ENCODE measurements around the gene CCDC157. TPM values are rescaled to one million over a fixed set of nuclear protein-coding genes. Genes with fewer than 3 reads are reported as not detected.
A peak's percentile ranks its signal among the peaks of the same experiment; 100 is the strongest.

Gene CCDC157
- total and polyA plus RNA-seq, 12 donors: 0.48 to 9.9 (median 2.8) TPM

GRCh38 chr22:30323246-30323645, 33.6 kb upstream of the CCDC157 start:
- Histone ChIP-seq H3K4me3 (no peak overlapping the region), H3K9me3 (replicated peaks in 1 of 3) (no peaks in the 10 kb centered on the region), H3K27me3 (no peaks in the 10 kb centered on the region), H3K27ac (no peak overlapping the region), H3K36me3 (replicated peaks in 1 of 2) (no peaks in the 10 kb centered on the region), H3K4me1 (replicated peaks in 1 of 2) (peaks cover 35 to 83% of the 10 kb centered on the region in 2 donors)
- TF ChIP-seq POLR2A (IDR thresholded peaks at IDR 0.05) (no peak), CTCF (IDR thresholded peaks at IDR 0.05) (no peak)
- 92 to 100% (median 94%) methylated on average over 3 of the region's 3 CpGs for WGBS, 4 donors
- DNase-seq: no peak
- intact Hi-C loops (cut with DNase I): no loop called here

GRCh38 chr22:30324014-30324730, 32.6 kb upstream of the CCDC157 start:
- peak overlapping the region; percentile 35 to 91 (median 81) for H3K27ac ChIP-seq
- intact Hi-C loops (cut with DNase I): no loop called here
- H3K4me1 ChIP-seq (replicated peaks in 1 of 2): peaks cover 34 to 73% of the 10 kb centered on the region in 2 donors
- WGBS, 4 donors: 31 to 38% (median 36%) methylated on average over 7 to 8 of the region's 8 CpGs
- no peak for TF ChIP-seq CTCF (IDR thresholded peaks at IDR 0.05)
- no peak for TF ChIP-seq POLR2A (IDR thresholded peaks at IDR 0.05)
- peak overlapping the region in 1 of 4 donors; percentile 92 for H3K4me3 ChIP-seq
- H3K27me3 ChIP-seq: no peaks in the 10 kb centered on the region
- H3K9me3 ChIP-seq (replicated peaks in 1 of 3): no peaks in the 10 kb centered on the region
- DNase-seq: no peak
- H3K36me3 ChIP-seq (replicated peaks in 1 of 2): no peaks in the 10 kb centered on the region

- DNase-seq: peak; percentile 60 to 86 (median 78)
- WGBS, 4 donors: 31 to 49% (median 41%) methylated on average over 4 to 5 of the region's 5 CpGs
- intact Hi-C loops (cut with DNase I): loop anchor here in 1 of 2 donors (5.0 kb wide), 1 partner anchor 38 kb away; the partner anchor contains the start of gene CASTOR1
- Histone ChIP-seq H3K4me1 (replicated peaks in 1 of 2) (peaks cover 34 to 63% of the 10 kb centered on the region in 2 donors), H3K9me3 (replicated peaks in 1 of 3) (no peaks in the 10 kb centered on the region), H3K36me3 (replicated peaks in 1 of 2) (no peaks in the 10 kb centered on the region), H3K27me3 (no peaks in the 10 kb centered on the region), H3K4me3 (peak overlapping the region in 3 of 4 donors; percentile 60 to 92 (median 66)), H3K27ac (peak overlapping the region; percentile 35 to 91 (median 81))
- TF ChIP-seq CTCF (IDR thresholded peaks at IDR 0.05) (no peak), POLR2A (IDR thresholded peaks at IDR 0.05) (peak in 1 of 2 donors; percentile 43)
Observed at GRCh38 chr22:30325065-30325720, 31.6 kb upstream of the CCDC157 start.

GRCh38 chr22:30325724-30326254, 31.0 kb upstream of the CCDC157 start:
- peak overlapping the region; percentile 35 to 91 (median 81) for H3K27ac ChIP-seq
- intact Hi-C loops (cut with DNase I): loop anchor here in 1 of 2 donors (5.0 kb wide), 1 partner anchor 38 kb away; the partner anchor contains the start of gene CASTOR1
- peaks cover 34 to 57% of the 10 kb centered on the region in 2 donors for H3K4me1 ChIP-seq (replicated peaks in 1 of 2)
- no peaks in the 10 kb centered on the region for H3K27me3 ChIP-seq
- H3K36me3 ChIP-seq (replicated peaks in 1 of 2): no peaks in the 10 kb centered on the region
- H3K9me3 ChIP-seq (replicated peaks in 1 of 3): no peaks in the 10 kb centered on the region
- DNase-seq: no peak
- no peak for TF ChIP-seq CTCF (IDR thresholded peaks at IDR 0.05)
- no peak for TF ChIP-seq POLR2A (IDR thresholded peaks at IDR 0.05)
- 26 to 33% (median 32%) methylated on average over 8 to 14 of the region's 14 CpGs for WGBS, 4 donors
- H3K4me3 ChIP-seq: peak overlapping the region in 3 of 4 donors; percentile 60 to 92 (median 66)
